ENCODE data around the gene ZDHHC7.

DNA sequence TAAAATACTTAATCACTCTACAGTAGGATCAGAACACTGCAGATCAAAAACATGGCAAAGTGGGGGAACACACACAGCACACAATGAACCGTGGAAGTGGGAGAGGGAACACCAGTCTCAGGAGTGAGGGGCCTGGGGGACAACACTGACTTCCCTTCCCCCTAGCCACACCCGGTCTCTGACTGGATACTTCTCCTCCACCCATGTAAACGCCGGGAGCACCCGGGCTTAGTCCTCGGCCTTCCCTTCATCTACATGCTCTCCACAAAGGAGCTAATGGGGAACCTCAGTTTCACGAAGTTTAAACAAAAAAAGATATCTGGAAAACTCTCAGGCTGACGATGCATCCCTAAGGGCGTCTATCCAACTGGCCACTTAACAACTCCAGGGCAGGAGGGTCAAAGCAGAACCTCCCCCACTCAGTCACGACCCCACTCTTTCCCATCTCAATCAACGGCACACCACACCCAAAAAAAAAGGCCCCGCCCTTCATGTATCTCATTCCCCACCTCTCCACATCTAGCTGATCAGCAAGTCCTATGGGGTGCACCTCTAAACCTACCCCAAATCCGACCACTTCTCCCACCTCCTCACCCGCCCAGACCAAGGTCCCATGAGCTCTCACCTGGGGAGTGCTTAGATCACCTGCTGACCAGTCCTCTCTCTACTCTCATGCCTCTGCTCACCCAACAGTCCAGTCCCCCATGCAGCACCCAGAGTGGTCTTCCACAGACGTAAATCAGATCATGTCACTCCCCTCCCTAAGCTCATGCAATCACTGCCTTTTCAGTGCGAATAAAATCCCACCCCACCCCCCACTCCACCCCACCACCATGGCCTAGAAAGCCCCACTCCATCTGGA, 7.4 kb downstream of the ZDHHC7 start:
- TF ChIP-seq POLR2A (IDR thresholded peaks at IDR 0.05; ENCODE audit: low read length): no peak
- TF ChIP-seq GATA1 (IDR thresholded peaks at IDR 0.05; ENCODE audit: low read depth, low read length): no peak

Measured in erythroblast (primary cell).